GM10266 (cell line): ENCODE results near the gene EDEM3.

ENCODE experiments used
- DNase-seq: peaks from one replicate; pipeline ENCODE4 v3.0.0; 2012; ENCODE audit errors: extremely low spot score
- TF ChIP-seq, protein P1 (sequence below): IDR thresholded peaks from 2 replicates; pipeline ENCODE4 v1.5.1; 2012; ENCODE audit warnings: mild to moderate bottlenecking, low read depth; ENCODE audit not compliant: control insufficient read depth, insufficient read depth; ENCODE audit errors: missing control alignments

Gene EDEM3

DNA sequence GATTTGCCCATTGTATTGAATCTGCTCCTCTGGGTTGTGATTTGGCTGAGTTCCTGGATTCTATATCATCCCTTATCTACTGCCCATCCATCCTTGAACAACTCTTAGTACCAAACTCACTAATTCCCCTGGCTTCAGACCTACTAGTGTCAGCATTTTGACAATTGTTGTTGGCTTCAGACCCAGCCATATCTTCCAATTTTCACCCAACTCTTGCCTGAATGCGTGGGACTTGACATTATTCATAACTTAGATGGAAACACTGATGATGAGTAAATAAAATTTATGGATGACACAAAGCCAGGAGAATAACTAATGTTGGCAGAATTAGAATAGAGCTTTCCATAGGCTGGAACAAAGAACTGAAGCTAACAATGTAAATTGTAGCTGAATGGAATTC, 27.3 kb upstream of the EDEM3 start:
- DNase-seq: no peak
- TF ChIP-seq, protein P1, sequence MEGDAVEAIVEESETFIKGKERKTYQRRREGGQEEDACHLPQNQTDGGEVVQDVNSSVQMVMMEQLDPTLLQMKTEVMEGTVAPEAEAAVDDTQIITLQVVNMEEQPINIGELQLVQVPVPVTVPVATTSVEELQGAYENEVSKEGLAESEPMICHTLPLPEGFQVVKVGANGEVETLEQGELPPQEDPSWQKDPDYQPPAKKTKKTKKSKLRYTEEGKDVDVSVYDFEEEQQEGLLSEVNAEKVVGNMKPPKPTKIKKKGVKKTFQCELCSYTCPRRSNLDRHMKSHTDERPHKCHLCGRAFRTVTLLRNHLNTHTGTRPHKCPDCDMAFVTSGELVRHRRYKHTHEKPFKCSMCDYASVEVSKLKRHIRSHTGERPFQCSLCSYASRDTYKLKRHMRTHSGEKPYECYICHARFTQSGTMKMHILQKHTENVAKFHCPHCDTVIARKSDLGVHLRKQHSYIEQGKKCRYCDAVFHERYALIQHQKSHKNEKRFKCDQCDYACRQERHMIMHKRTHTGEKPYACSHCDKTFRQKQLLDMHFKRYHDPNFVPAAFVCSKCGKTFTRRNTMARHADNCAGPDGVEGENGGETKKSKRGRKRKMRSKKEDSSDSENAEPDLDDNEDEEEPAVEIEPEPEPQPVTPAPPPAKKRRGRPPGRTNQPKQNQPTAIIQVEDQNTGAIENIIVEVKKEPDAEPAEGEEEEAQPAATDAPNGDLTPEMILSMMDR: no peak

- TF ChIP-seq, protein P1: no peak
- DNase-seq: no peak
Observed at GRCh38 chr1:184775885-184776284, 21.2 kb upstream of the EDEM3 start.

- no peak for DNase-seq
- TF ChIP-seq, protein P1: no peak
Observed at GRCh38 chr1:184775329-184775728, 20.7 kb upstream of the EDEM3 start.

DNA sequence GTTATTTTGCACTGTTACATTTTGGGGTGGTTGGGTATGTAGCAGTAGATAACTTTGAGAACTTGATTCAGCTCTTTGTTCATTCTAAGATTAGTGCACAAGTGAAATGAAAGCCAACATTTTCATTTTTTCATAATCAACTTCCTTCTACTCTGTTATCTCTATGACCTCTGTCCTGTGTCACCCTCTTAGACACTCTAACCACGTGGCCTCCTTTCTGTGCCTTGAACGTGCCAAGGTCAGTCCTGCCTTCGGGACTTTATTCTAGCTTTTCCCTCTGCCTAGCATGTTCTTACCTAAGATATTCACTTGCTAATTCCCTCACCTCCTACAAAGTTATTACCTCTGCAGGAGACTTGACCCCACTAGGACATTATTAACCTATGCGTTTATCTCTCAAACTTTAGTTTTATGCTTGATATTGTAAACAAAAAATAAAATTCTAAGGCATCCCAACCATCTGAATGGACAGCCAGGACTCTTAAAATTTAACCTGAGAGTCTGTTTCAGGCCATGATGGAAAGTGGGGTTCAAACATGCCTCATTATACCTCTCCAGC, 19.2 kb upstream of the EDEM3 start:
- TF ChIP-seq, protein P1: no peak
- no peak for DNase-seq

GRCh38 chr1:184771190-184771691, 16.6 kb upstream of the EDEM3 start:
- DNase-seq: no peak
- TF ChIP-seq, protein P1: no peak

DNA sequence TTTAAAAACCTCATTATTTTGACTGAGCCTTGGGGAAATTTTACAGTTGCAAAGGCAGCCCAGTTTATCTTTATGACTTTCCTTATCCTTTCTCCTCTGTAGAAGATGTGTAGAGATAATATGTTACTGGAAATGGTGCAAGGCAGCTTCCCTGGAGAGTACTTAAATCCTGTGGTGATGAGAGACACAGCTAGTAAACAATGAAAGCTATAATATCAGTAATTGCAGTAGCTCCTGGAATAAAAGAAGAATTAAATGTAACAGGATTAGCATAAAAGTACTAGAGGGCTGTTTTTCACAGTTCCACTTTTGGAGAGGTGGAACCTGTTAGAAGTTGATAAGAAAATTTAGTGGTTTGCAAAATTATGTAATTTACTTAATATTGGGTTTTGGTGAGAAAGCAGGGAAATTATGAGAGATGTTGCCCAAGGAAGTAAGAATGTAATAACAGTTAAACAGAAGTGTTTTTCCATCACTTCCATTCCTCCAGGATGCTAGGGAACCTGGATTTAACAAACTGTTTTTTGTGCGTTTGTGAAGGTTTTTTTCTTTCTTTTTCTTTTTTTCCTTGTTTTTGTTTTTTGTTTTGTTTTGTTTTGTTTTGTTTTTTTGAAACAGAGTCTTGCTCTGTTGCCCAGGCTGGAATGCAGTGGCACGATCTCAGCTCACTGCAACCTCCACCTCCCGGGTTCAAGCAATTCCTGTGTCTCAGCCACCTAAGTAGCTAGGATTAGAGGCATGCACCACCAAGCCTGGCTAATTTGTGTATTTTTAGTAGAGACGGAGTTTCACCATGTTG, 15.7 kb upstream of the EDEM3 start:
- no peak for DNase-seq
- TF ChIP-seq, protein P1: no peak

DNA sequence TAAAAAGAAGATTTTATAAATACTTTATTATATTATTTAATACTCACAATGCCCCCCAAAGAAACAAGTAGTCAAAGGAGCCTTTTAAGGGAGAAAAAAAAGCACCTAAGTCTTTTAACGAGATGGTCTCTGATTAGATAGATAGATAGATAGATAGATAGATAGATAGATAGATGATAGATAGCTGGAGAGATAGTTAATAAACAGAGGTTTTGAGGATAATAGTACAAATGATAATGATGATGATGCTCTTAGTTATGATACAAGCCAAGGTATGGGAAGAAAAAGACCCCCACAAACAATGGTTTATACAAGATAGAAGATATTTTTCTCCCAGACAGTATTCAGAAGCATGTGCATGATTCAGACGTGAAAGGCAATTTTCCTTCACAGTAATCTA, 14.6 kb upstream of the EDEM3 start:
- TF ChIP-seq, protein P1: no peak
- no peak for DNase-seq
